MG63 (cell line): ENCODE data around the gene LINGO3. TPM values are rescaled to one million over a fixed set of nuclear protein-coding genes. Genes with fewer than 3 reads are reported as not detected.
"Not testable (repeated sequence)": the region's sequence is repeated elsewhere in the genome, so short reads cannot be mapped to it uniquely, and the experiment has no call there.

Experiments used
- DNase-seq: peaks from one replicate; pipeline ENCODE4 v3.0.0-alpha.2; 2020
- H3K27me3 ChIP-seq: fragments of 250-450 bp; sonication (Bioruptor Pico); 2 replicates; pipeline ENCODE4 v1.5.1; 2020; ENCODE audit warnings: mild to moderate bottlenecking, moderate library complexity
- H3K36me3 ChIP-seq: fragments of 250-450 bp; sonication (Bioruptor Pico); 2 replicates; pipeline ENCODE4 v1.5.1; 2020; ENCODE audit warnings: mild to moderate bottlenecking, moderate library complexity
- H3K4me3 ChIP-seq: fragments of 250-450 bp; sonication (Bioruptor Pico); 2 replicates; pipeline ENCODE4 v1.5.1; 2020; ENCODE audit warnings: mild to moderate bottlenecking, moderate library complexity
- H3K9me3 ChIP-seq: fragments of 250-450 bp; sonication (Bioruptor Pico); 2 replicates; pipeline ENCODE4 v1.5.1; 2020; ENCODE audit warnings: mild to moderate bottlenecking, moderate library complexity
- total RNA-seq: library from RNA; depleted of rRNA; stranded (reverse); fragments of >200 nt; shearing (Covaris generic); gene quantifications from 2 replicates; pipeline ENCODE4 v1.2.3, GENCODE V29; 2014; ENCODE audit warnings: low replicate concordance; rRNA removed

LINGO3 gene
- not detected in 2 replicates for total RNA-seq

- Histone ChIP-seq H3K4me3 (no peak within 1 kb of the TSS), H3K36me3 (no peaks in the 10 kb centered on the region), H3K9me3 (no peaks in the 10 kb centered on the region), H3K27me3 (no peaks in the 10 kb centered on the region; the same call in 1 of the 2 replicates)
- no peak for DNase-seq
Measured at GRCh38 chr19:2308114-2308556, at the start of gene LINGO3. LINGO3 (minus strand) TSS chr19:2308154; CDS start chr19:2291776, 16,378 bp downstream.

GRCh38 chr19:2356036-2356646 is 48.2 kb upstream of the LINGO3 start:
- no peaks in the 10 kb centered on the region for H3K9me3 ChIP-seq
- DNase-seq: no peak
- no peak overlapping the region for H3K4me3 ChIP-seq

GRCh38 chr19:2355168-2356035 is 47.4 kb upstream of the LINGO3 start:
- DNase-seq: no peak
- H3K9me3 ChIP-seq: no peaks in the 10 kb centered on the region
- H3K27me3 ChIP-seq: peaks cover 19% of the 10 kb centered on the region
- H3K4me3 ChIP-seq: no peak overlapping the region
- no peaks in the 10 kb centered on the region for H3K36me3 ChIP-seq

More at GRCh38 chr19:2356036-2356646, 48.2 kb upstream of the LINGO3 start:
- no peaks in the 10 kb centered on the region for H3K36me3 ChIP-seq
- H3K27me3 ChIP-seq: peaks cover 19% of the 10 kb centered on the region

- Histone ChIP-seq H3K36me3 (no peaks in the 10 kb centered on the region), H3K9me3 (no peaks in the 10 kb centered on the region), H3K4me3 (no peak overlapping the region), H3K27me3 (peaks cover 17% of the 10 kb centered on the region)
- DNase-seq: no peak
Measured at GRCh38 chr19:2354670-2355069, 46.7 kb upstream of the LINGO3 start.

- H3K36me3 ChIP-seq: no peaks in the 10 kb centered on the region
- no peaks in the 10 kb centered on the region for H3K9me3 ChIP-seq
- H3K4me3 ChIP-seq: no peak overlapping the region
- DNase-seq: no peak
- H3K27me3 ChIP-seq: peaks cover 11% of the 10 kb centered on the region
Measured at GRCh38 chr19:2353887-2354592, 46.1 kb upstream of the LINGO3 start.

GRCh38 chr19:2353159-2353886 is 45.4 kb upstream of the LINGO3 start:
- DNase-seq: no peak
- Histone ChIP-seq H3K4me3 (no peak overlapping the region), H3K27me3 (peaks cover 3% of the 10 kb centered on the region; the same call in 1 of the 2 replicates)

DNA sequence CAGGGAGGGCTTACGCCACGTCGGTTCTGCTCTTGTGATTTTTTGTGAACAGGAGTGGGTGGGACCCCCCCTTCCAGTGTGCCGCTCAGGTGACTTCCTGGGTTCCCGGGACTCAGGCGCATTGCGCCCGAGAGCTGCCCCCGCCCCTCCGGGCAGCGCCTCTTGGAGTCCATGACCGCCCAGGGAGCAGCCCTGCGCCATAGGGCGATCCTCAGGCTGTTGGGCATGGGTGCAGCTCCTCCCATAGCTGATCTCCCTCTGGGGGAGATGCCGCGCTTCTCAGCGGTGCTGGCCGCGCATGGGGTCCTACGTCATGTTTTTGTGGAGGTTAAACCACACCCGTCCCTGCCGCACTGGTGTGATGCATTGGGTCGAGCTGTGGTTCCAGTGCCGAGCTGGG is 44.2 kb upstream of the LINGO3 start:
- no peak overlapping the region for H3K4me3 ChIP-seq
- H3K9me3 ChIP-seq: no peaks in the 10 kb centered on the region
- no peak for DNase-seq
- no peaks in the 10 kb centered on the region for H3K36me3 ChIP-seq
- no peaks in the 10 kb centered on the region for H3K27me3 ChIP-seq

More at GRCh38 chr19:2353159-2353886, 45.4 kb upstream of the LINGO3 start:
- no peaks in the 10 kb centered on the region for H3K9me3 ChIP-seq
- no peaks in the 10 kb centered on the region for H3K36me3 ChIP-seq

GRCh38 chr19:2351591-2351990 is 43.6 kb upstream of the LINGO3 start:
- Histone ChIP-seq H3K27me3 (no peaks in the 10 kb centered on the region), H3K9me3 (no peaks in the 10 kb centered on the region), H3K36me3 (no peaks in the 10 kb centered on the region), H3K4me3 (no peak overlapping the region)
- DNase-seq: no peak

DNA sequence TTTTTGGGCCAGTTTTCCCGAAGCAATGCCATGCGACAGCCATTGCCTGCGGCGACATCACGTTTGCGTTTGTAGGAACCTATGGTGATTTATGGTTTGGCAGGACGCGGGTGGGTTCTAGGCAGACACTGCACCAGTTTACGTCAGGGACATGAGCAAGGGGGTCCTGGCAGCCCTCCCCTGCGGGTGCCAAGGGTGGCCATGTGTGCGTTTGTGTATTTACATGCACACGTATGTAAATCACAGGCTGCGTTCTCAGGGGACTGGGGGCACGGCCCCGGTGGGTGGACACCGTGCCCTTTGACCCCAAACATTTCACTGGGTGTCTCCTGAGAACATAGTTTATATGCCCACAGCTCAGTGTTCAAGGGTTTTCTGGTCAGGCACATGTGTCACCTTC is 42.7 kb upstream of the LINGO3 start:
- Histone ChIP-seq H3K27me3 (no peaks in the 10 kb centered on the region), H3K36me3 (no peaks in the 10 kb centered on the region), H3K9me3 (no peaks in the 10 kb centered on the region), H3K4me3 (no peak overlapping the region)
- DNase-seq: no peak

GRCh38 chr19:2349818-2350217 is 41.9 kb upstream of the LINGO3 start:
- not testable (repeated sequence) for H3K9me3 ChIP-seq, DNase-seq, H3K4me3 ChIP-seq, H3K36me3 ChIP-seq, H3K27me3 ChIP-seq

DNA sequence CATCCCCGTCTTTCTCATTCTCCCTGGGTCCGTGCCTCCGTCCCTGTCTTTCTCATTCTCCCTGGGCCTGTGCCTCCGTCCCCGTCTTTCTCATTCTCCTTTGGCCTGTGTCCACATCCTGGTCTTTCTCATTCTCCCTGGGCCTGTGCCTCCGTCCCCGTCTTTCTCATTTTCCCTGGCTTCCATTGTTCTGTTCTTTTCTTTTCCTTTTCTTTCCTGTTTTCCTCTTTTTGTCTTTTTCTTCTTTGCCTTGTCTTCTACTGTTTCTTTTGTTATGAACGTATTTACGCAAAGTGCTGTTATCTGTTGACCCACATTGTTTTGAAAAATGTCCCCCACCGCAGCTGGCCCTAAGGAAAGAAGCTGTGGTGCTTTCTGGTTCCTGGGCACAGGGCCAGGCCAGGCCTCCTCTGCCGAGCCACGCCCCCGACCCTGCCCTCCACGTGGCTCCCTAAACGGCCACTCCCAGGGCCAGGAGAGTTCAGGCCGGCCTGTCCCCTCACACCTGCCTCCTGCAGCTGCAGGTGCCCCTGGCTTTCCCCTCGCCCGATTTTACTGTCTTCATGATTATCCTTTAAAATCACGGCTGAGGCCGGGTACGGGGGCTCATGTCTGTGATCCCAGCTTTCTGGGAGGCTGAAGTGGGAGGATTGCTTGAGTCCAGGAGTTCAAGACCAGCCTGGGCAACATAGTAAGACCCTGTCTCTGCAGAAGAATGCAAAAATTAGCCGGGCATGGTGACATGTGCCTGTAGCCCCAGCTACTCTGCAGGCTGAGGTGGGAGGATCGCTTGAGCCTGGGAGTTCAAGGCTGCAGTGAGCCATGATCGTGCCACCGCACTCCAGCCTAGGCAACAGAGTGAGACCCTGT is 38.1 kb upstream of the LINGO3 start:
- H3K36me3 ChIP-seq: no peaks in the 10 kb centered on the region
- H3K4me3 ChIP-seq: no peak overlapping the region
- no peaks in the 10 kb centered on the region for H3K27me3 ChIP-seq
- no peak for DNase-seq
- no peaks in the 10 kb centered on the region for H3K9me3 ChIP-seq

DNA sequence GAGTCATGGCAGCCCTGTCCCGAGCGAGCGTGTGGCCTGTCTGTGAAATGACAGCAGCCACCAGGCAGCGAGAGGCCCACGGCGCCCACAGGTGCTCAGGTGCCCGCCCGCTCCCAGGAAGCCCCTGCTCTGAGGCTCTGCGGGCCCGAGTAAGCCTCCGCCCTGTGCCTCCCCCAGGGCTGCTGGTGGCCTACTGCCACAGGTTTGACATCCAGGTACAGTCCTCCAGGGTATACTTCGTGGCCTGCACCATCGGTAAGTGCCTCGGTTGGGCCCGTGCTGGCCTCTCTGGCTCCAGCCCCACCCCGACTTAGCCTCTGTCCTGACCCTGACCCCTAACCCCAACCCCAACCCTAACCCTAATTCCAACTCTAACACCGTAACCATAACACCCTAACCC is 37.1 kb upstream of the LINGO3 start:
- Histone ChIP-seq H3K4me3 (no peak overlapping the region), H3K9me3 (no peaks in the 10 kb centered on the region), H3K36me3 (no peaks in the 10 kb centered on the region), H3K27me3 (no peaks in the 10 kb centered on the region)
- no peak for DNase-seq

DNA sequence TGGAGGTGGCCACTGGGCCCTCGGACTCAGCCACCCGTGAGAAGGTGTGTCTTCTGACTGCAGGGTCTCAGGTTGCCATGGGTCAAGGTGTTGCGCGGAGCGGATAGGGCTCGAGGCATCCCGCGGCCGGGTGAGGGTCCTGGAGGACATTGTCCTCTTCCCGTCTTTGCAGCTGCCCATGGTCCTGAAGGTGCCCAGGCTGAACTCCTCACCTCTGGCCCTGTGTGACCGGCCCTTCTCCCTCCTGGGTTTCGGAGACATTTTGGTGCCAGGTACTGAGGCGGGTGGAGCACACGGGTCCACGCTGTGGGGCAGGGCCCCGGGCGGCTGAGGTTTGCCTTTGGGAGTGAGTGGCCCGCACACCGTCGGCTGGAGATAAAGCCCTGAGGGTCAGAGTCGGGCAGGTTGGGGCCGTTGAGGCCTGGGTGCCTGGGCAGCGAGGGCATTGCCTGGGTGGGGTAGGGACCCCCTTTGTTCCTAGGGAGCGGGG is 36.5 kb upstream of the LINGO3 start:
- H3K36me3 ChIP-seq: no peaks in the 10 kb centered on the region
- no peaks in the 10 kb centered on the region for H3K9me3 ChIP-seq
- no peaks in the 10 kb centered on the region for H3K27me3 ChIP-seq
- H3K4me3 ChIP-seq: no peak overlapping the region
- DNase-seq: no peak

- Histone ChIP-seq H3K4me3 (no peak overlapping the region), H3K27me3 (no peaks in the 10 kb centered on the region), H3K36me3 (no peaks in the 10 kb centered on the region), H3K9me3 (no peaks in the 10 kb centered on the region)
- no peak for DNase-seq
Measured at GRCh38 chr19:2343289-2343982, 35.5 kb upstream of the LINGO3 start.

GRCh38 chr19:2342656-2343288 is 34.8 kb upstream of the LINGO3 start:
- no peaks in the 10 kb centered on the region for H3K36me3 ChIP-seq
- no peak for DNase-seq
- no peaks in the 10 kb centered on the region for H3K9me3 ChIP-seq

More at GRCh38 chr19:2342656-2343288, 34.8 kb upstream of the LINGO3 start:
- Histone ChIP-seq H3K27me3 (no peaks in the 10 kb centered on the region), H3K4me3 (no peak overlapping the region)
